NCI-H345 treated with DMSO at 0.1 percent for 48 hours (cell line): ENCODE data around the gene ENPP3.

Experiments used
- DNase-seq: peaks from one replicate; lab custom pipeline; 2025; ENCODE audit not compliant: unreplicated experiment; lab: John Stamatoyannopoulos, UW

ENPP3 gene

GRCh38 chr6:131792091-131792496 is 155.0 kb downstream of the ENPP3 start:
- no peak for DNase-seq

- DNase-seq: no peak
Measured at GRCh38 chr6:131795366-131795765, 158.3 kb downstream of the ENPP3 start.
